Measurements from ENCODE around the gene KRTAP9-8. TPM values are rescaled to one million over a fixed set of nuclear protein-coding genes. Genes with fewer than 3 reads are reported as not detected.

KRTAP9-8 gene
- total RNA-seq, 2 donors from 2014 or later: not detected

DNA sequence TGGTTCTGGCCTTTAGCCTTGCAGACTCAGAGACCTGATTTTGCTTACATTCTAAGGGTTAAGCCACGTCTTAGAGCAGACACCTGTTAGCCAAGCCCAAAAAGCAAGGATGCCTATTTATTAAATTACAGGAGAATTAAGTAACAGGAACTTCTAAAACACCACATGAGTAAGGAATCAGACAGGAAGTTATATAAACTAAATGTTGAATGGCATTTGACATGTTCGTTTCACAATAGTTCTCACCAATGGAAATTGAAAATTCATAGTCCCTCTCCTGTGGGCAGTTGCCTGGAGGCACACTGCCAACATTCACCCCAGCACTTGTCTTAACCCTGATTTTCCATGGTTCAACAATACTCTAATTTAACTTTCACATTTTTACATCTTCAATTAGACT lies 46.7 kb downstream of the KRTAP9-8 start:
- intact Hi-C loops (cut with DNase I): no loop called here
- no peak for DNase-seq
- no peaks in the 10 kb centered on the region for H3K27me3 ChIP-seq
- no peak overlapping the region for H3K4me3 ChIP-seq
- no peaks in the 10 kb centered on the region for H3K36me3 ChIP-seq
- H3K27ac ChIP-seq: no peak overlapping the region
- TF ChIP-seq, protein P1, sequence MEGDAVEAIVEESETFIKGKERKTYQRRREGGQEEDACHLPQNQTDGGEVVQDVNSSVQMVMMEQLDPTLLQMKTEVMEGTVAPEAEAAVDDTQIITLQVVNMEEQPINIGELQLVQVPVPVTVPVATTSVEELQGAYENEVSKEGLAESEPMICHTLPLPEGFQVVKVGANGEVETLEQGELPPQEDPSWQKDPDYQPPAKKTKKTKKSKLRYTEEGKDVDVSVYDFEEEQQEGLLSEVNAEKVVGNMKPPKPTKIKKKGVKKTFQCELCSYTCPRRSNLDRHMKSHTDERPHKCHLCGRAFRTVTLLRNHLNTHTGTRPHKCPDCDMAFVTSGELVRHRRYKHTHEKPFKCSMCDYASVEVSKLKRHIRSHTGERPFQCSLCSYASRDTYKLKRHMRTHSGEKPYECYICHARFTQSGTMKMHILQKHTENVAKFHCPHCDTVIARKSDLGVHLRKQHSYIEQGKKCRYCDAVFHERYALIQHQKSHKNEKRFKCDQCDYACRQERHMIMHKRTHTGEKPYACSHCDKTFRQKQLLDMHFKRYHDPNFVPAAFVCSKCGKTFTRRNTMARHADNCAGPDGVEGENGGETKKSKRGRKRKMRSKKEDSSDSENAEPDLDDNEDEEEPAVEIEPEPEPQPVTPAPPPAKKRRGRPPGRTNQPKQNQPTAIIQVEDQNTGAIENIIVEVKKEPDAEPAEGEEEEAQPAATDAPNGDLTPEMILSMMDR (IDR thresholded peaks at IDR 0.05): no peak
- H3K9ac ChIP-seq (ENCODE audit: low read depth in 2 of 2, low read length in 2 of 2): no peak overlapping the region
- no peaks in the 10 kb centered on the region for H3K9me3 ChIP-seq
- no peaks in the 10 kb centered on the region for H3K4me1 ChIP-seq

DNA sequence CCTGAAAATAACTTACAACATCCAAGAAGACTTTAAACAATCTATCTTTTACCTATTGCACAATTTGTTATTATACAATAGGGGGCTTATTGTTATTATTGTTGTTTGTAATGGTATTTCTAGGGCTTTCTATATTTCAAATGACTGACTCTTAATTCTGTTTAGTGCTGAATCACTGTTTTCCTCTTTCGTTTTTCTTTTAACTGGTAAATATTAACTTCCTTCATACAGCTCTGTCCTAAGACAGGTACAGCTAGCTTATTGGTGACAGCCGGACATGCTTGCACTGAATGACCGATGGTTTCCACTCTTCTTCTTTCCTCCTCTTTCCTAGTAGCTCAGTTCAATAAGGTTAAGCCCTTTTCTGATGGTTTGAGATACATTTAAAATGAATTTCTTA lies 49.3 kb downstream of the KRTAP9-8 start:
- Histone ChIP-seq H3K27ac (no peak overlapping the region), H3K4me1 (no peaks in the 10 kb centered on the region)
- TF ChIP-seq, protein P1 (IDR thresholded peaks at IDR 0.05): no peak

More for the DNA sequence above, 49.3 kb downstream of the KRTAP9-8 start:
- no peak for DNase-seq
- H3K4me3 ChIP-seq: no peak overlapping the region
- intact Hi-C loops (cut with DNase I): no loop called here
- no peak overlapping the region for H3K9ac ChIP-seq (ENCODE audit: low read depth in 2 of 2, low read length in 2 of 2)
- H3K27me3 ChIP-seq: no peaks in the 10 kb centered on the region
- H3K9me3 ChIP-seq: no peaks in the 10 kb centered on the region
- no peaks in the 10 kb centered on the region for H3K36me3 ChIP-seq

Other genes with a start within 250 kb of the KRTAP9-8 start
- gene KRTAP3-3, start 243.8 kb upstream of the KRTAP9-8 start, total RNA-seq: not detected
- gene KRTAP3-2, start 238.1 kb upstream of the KRTAP9-8 start, total RNA-seq: not detected
- gene KRTAP3-1, start 228.9 kb upstream of the KRTAP9-8 start, total RNA-seq: not detected
- not detected for gene KRTAP1-5, start 210.8 kb upstream of the KRTAP9-8 start, total RNA-seq
- not detected for gene KRTAP1-4, start 207.8 kb upstream of the KRTAP9-8 start, total RNA-seq
- gene KRTAP1-3, start 203.1 kb upstream of the KRTAP9-8 start, total RNA-seq: not detected
- gene KRTAP1-1, start 196.5 kb upstream of the KRTAP9-8 start, total RNA-seq: not detected
- not detected for gene KRTAP2-1, start 190.7 kb upstream of the KRTAP9-8 start, total RNA-seq
- gene KRTAP2-2, start 182.8 kb upstream of the KRTAP9-8 start, total RNA-seq: not detected
- gene KRTAP2-3, start 177.9 kb upstream of the KRTAP9-8 start, total RNA-seq: not detected
- not detected for gene KRTAP2-4, start 172.1 kb upstream of the KRTAP9-8 start, total RNA-seq
- gene KRTAP4-7, start 153.8 kb upstream of the KRTAP9-8 start, total RNA-seq: not detected
- gene KRTAP4-8, start 139.9 kb upstream of the KRTAP9-8 start, total RNA-seq: not detected
- not detected for gene KRTAP4-16, start 135.8 kb upstream of the KRTAP9-8 start, total RNA-seq
- gene KRTAP4-9, start 132.6 kb upstream of the KRTAP9-8 start, total RNA-seq: not detected
- not detected for gene KRTAP4-11, start 119.6 kb upstream of the KRTAP9-8 start, total RNA-seq
- gene KRTAP4-12, start 113.8 kb upstream of the KRTAP9-8 start, total RNA-seq: not detected
- not detected for gene KRTAP4-6, start 97.5 kb upstream of the KRTAP9-8 start, total RNA-seq
- gene KRTAP4-5, start 88.2 kb upstream of the KRTAP9-8 start, total RNA-seq: not detected
- gene KRTAP4-4, start 77.3 kb upstream of the KRTAP9-8 start, total RNA-seq: not detected
- gene KRTAP4-3, start 69.8 kb upstream of the KRTAP9-8 start, total RNA-seq: not detected
- gene KRTAP4-2, start 59.8 kb upstream of the KRTAP9-8 start, total RNA-seq: not detected
- gene KRTAP4-1, start 53.1 kb upstream of the KRTAP9-8 start, total RNA-seq: under 1 TPM in 1 of 2 donors, not detected in 1; 0.53 TPM
- gene KRTAP9-1, start 48.1 kb upstream of the KRTAP9-8 start, total RNA-seq: not detected
- gene KRTAP9-2, start 11.4 kb upstream of the KRTAP9-8 start, total RNA-seq: not detected
- gene KRTAP9-3, start 5.5 kb upstream of the KRTAP9-8 start, total RNA-seq: not detected
- gene KRTAP9-4, start 11.7 kb downstream of the KRTAP9-8 start, total RNA-seq: not detected
- not detected for gene KRTAP9-9, start 17.4 kb downstream of the KRTAP9-8 start, total RNA-seq
- not detected for gene KRTAP9-6, start 27.4 kb downstream of the KRTAP9-8 start, total RNA-seq
- gene KRTAP9-7, start 37.7 kb downstream of the KRTAP9-8 start, total RNA-seq: not detected
- not detected for gene KRTAP29-1, start 64.9 kb downstream of the KRTAP9-8 start, total RNA-seq
- not detected for gene KRTAP16-1, start 71.3 kb downstream of the KRTAP9-8 start, total RNA-seq
- not detected for gene KRTAP17-1, start 77.7 kb downstream of the KRTAP9-8 start, total RNA-seq
- not detected for gene KRT33A, start 112.8 kb downstream of the KRTAP9-8 start, total RNA-seq
- gene KRT33B, start 131.8 kb downstream of the KRTAP9-8 start, total RNA-seq: not detected
- not detected for gene KRT34, start 144.3 kb downstream of the KRTAP9-8 start, total RNA-seq
- gene KRT31, start 159.6 kb downstream of the KRTAP9-8 start, total RNA-seq: not detected
- not detected for gene KRT37, start 186.6 kb downstream of the KRTAP9-8 start, total RNA-seq
- gene KRT38, start 203.0 kb downstream of the KRTAP9-8 start, total RNA-seq: not detected
- gene KRT32, start 229.4 kb downstream of the KRTAP9-8 start, total RNA-seq: not detected
- not detected for gene KRT35, start 243.2 kb downstream of the KRTAP9-8 start, total RNA-seq